HG03565 (cell line): ENCODE results near the gene FOXA1.

ENCODE experiments used
- ATAC-seq: cut with Tn5 transposase; IDR thresholded peaks from one replicate; pipeline ENCODE4 v1.9.1; 2021; ENCODE audit warnings: mild to moderate bottlenecking, moderate library complexity; ENCODE audit not compliant: unreplicated experiment

The FOXA1 gene

GRCh38 chr14:37602605-37603453 lies 7.8 kb upstream of the FOXA1 start:
- ATAC-seq = no peak

- ATAC-seq = no peak
These were observed 6.8 kb upstream of the FOXA1 start for GRCh38 chr14:37601865-37602264.

- ATAC-seq = no peak
These were observed 6.1 kb upstream of the FOXA1 start for GRCh38 chr14:37600880-37601741.

- ATAC-seq = no peak
These were observed 4.7 kb upstream of the FOXA1 start for GRCh38 chr14:37599507-37600368.

GRCh38 chr14:37598747-37599506 lies 3.9 kb upstream of the FOXA1 start:
- ATAC-seq = no peak

- no peak for ATAC-seq
These were observed 3.1 kb upstream of the FOXA1 start for GRCh38 chr14:37597914-37598746.

GRCh38 chr14:37597538-37597913 lies 2.5 kb upstream of the FOXA1 start:
- ATAC-seq = no peak

- no peak for ATAC-seq
These were observed 1.9 kb upstream of the FOXA1 start for GRCh38 chr14:37596790-37597472.

- peak; percentile 57 for ATAC-seq
These were observed 966 bp upstream of the FOXA1 start for GRCh38 chr14:37595809-37596621.

- ATAC-seq = no peak
These were observed 645 bp downstream of the FOXA1 start for GRCh38 chr14:37594238-37594970.

- ATAC-seq = no peak
These were observed 1.4 kb downstream of the FOXA1 start for GRCh38 chr14:37593511-37594237.

GRCh38 chr14:37592482-37593408 lies 2.3 kb downstream of the FOXA1 start:
- no peak for ATAC-seq

GRCh38 chr14:37591941-37592481 lies 3.0 kb downstream of the FOXA1 start:
- ATAC-seq = no peak

GRCh38 chr14:37591311-37591940 lies 3.6 kb downstream of the FOXA1 start:
- ATAC-seq = no peak
